GM12865 (cell line): ENCODE results near the gene OLFM1.

ENCODE experiments used
- DNase-seq: peaks from one replicate; pipeline ENCODE4 v3.0.0; 2010; ENCODE audit warnings: low read depth
- H3K4me3 ChIP-seq: 2 replicates; pipeline ENCODE4 v1.5.1; 2011; ENCODE audit warnings: mild to moderate bottlenecking, low read depth, low read length, control low read depth
- TF ChIP-seq, protein P1 (sequence below): IDR thresholded peaks from 2 replicates; pipeline ENCODE4 v1.5.1; 2011; ENCODE audit warnings: low read length, control low read depth, low read depth, inconsistent platforms; ENCODE audit not compliant: insufficient read depth; ENCODE audit errors: missing control alignments

OLFM1 gene

DNA sequence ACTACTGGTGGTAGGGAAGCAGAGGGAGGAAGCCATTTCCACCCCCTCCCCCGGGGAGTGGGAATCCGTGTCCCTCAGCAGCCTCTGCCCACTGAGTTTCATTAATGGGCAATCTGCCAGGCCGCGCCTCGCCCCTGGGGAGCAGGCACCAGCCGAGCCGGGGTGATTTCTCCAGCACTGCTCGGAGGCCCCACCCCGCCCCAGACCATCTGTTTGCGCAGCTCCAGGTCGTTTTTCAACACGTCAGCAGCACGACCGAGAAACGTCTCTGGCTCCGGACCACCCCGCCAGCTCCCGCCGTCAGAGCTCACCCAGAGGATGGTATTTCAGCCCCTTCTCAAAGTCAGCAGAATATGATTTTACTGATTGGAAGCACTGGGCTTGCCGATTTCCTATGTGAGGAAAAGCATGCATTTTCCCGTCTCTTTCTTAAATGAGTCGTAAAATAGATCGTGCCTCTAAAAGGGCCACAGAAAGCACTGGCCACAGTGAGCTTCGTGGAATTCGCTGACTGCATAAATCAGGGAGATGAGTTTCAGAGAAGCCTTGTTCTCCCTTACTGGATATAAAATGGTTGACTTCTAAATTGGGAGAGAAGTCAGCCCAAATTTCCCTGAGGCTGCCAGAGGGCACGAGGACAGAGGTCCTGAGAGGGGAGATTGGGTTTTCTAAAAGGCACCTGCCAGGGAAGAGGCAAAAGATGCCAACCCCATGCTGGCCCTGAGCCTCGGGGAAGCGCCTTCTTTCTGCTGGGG lies 47.0 kb downstream of the OLFM1 start:
- TF ChIP-seq, protein P1, sequence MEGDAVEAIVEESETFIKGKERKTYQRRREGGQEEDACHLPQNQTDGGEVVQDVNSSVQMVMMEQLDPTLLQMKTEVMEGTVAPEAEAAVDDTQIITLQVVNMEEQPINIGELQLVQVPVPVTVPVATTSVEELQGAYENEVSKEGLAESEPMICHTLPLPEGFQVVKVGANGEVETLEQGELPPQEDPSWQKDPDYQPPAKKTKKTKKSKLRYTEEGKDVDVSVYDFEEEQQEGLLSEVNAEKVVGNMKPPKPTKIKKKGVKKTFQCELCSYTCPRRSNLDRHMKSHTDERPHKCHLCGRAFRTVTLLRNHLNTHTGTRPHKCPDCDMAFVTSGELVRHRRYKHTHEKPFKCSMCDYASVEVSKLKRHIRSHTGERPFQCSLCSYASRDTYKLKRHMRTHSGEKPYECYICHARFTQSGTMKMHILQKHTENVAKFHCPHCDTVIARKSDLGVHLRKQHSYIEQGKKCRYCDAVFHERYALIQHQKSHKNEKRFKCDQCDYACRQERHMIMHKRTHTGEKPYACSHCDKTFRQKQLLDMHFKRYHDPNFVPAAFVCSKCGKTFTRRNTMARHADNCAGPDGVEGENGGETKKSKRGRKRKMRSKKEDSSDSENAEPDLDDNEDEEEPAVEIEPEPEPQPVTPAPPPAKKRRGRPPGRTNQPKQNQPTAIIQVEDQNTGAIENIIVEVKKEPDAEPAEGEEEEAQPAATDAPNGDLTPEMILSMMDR: no peak
- H3K4me3 ChIP-seq: no peak overlapping the region
- no peak for DNase-seq

- TF ChIP-seq, protein P1: no peak
- no peak overlapping the region for H3K4me3 ChIP-seq
- no peak for DNase-seq
Measured at GRCh38 chr9:135135171-135135928, 47.9 kb downstream of the OLFM1 start.

GRCh38 chr9:135135929-135136315 lies 48.5 kb downstream of the OLFM1 start:
- DNase-seq: no peak
- TF ChIP-seq, protein P1: no peak
- no peak overlapping the region for H3K4me3 ChIP-seq

DNA sequence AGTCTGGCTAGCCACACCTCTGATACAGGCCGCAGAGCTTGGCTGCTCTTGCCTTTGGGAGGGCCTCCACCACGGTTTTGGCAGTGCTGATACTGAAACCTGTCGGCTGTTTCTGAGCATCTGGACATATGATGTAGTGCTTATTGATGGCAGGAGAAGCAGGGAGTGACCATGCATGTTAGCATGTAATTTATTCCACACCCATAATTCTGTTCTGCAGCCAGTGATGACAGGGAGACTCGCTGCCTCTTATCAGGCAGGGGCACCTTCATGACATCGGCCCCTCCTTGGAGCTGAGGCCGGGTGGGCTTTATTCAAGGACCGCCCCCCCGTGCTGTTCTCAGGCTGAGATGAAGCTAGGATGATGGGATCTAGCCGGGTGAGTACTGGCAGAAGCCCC lies 49.0 kb downstream of the OLFM1 start:
- no peak for DNase-seq
- TF ChIP-seq, protein P1: no peak
- H3K4me3 ChIP-seq: no peak overlapping the region

DNA sequence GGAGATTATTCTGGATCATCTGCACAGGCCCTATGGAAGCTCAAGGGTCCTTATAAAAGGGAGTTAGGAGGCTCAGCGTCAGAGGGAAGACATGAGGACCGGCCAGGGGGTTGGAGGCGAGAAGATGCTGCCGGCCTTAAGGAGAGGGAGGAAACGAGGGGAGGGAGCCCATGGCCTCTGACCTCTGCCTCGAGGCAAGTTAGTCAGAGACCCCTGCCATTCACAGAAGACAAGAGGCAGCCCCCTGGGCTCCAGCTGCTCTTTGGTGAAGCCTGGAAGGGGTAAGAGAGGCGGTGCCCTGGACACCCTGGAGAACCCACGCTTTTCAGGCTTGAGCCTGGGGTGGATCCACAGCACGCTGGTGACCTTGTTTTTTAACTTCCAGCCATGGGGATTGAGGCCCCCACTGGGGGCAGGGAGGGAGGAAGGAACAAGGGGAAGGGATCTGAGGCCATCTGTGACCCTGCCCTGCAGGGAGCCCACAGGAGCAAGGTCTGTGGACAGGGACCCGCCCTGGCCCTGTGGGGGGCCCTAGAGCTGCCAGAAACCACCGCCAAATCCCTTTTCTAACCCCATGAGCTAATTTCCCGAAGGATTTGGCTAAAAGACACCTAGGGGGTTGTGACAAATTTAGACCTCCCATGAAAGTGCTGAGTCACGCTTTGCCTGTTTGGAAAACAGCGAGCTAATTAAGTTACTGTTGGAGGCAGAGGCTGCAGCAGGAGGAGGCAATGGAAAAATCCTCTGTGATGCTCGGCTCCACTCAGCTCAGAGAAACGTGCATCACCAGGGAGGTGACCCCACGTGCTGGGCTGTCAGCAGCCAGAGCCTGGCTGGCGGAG lies 49.7 kb downstream of the OLFM1 start:
- no peak for DNase-seq
- TF ChIP-seq, protein P1: no peak
- no peak overlapping the region for H3K4me3 ChIP-seq

- no peak for DNase-seq
- no peak overlapping the region for H3K4me3 ChIP-seq
- TF ChIP-seq, protein P1: no peak
Measured at GRCh38 chr9:135138078-135138855, 50.8 kb downstream of the OLFM1 start.
